GM10266 (cell line): ENCODE data around the gene PVRIG.
"Not testable (repeated sequence)": the region's sequence is repeated elsewhere in the genome, so short reads cannot be mapped to it uniquely, and the experiment has no call there.

Experiments
- DNase-seq: peaks from one replicate; pipeline ENCODE4 v3.0.0; 2012; ENCODE audit errors: extremely low spot score
- CTCF ChIP-seq: IDR thresholded peaks from 2 replicates; pipeline ENCODE4 v1.5.1; 2012; ENCODE audit warnings: mild to moderate bottlenecking, low read depth; ENCODE audit not compliant: control insufficient read depth, insufficient read depth; ENCODE audit errors: missing control alignments

PVRIG gene

DNA sequence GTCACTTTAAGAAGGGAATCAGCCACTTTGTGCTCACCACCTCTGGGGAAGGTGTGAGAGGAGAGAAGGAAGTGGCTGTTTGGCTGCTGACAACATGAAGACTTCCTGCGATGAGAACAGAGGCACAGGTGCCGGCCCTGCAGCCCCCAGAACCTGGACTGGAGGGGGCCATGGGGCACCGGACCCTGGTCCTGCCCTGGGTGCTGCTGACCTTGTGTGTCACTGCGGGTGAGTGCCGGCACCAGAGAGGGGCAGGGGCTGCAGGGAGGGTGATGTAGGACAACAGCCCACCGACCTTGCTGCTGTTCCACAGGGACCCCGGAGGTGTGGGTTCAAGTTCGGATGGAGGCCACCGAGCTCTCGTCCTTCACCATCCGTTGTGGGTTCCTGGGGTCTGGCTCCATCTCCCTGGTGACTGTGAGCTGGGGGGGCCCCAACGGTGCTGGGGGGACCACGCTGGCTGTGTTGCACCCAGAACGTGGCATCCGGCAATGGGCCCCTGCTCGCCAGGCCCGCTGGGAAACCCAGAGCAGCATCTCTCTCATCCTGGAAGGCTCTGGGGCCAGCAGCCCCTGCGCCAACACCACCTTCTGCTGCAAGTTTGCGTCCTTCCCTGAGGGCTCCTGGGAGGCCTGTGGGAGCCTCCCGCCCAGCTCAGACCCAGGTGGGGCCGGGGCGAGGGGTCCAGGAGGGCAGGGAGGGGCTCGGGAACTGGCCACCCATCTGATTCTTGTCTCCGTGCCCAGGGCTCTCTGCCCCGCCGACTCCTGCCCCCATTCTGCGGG, at the start of gene PVRIG:
TSS of gene PVRIG (plus strand) at position 149 of the 785 bp plus-strand sequence. CDS start at position 171, 22 bp downstream.
- not testable (repeated sequence) for DNase-seq

DNA sequence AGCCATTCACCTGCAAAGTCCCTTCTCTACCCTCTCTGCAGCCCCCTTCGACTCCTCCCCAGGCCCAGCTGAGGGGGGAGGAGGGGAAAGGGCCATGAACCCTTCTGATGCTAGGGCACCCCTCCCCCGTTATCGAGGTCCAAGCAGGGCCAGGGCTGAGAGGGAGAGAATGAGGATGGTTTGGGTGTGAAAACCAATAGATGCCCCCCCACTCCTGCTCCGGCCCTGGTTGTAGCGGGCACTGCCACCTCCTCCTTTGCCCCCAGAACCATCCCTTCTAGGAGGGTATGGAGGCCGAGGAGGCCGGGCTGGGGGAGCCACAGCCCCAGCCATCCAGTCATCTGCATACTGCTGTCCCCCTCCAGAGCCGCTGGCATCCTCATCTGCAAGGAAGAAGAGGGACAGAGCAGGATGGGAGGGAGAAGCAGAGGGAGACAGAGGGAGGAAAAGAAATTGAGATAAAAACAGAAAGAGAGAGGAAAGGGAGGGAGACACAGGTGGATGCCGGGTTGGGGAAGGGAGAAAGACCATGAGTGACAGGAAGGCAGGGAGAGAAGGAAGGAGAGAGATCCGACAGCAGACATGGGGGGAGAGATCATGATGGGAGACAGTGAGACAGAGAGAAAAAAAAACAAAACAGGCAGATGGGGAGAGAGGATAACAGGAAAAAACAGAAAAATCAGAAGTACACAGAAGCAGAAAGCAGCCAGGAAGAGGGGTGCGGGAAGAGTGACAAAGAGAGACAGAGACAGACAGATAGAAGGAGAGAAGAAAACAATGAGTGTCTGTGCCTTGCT, 49.5 kb upstream of the PVRIG start:
- no peak for TF ChIP-seq CTCF

GRCh38 chr7:100171087-100171681, 48.6 kb upstream of the PVRIG start:
- no peak for TF ChIP-seq CTCF
- DNase-seq = peak; percentile 62

More for the DNA sequence above, 49.5 kb upstream of the PVRIG start:
- peak; percentile 8 for DNase-seq

DNA sequence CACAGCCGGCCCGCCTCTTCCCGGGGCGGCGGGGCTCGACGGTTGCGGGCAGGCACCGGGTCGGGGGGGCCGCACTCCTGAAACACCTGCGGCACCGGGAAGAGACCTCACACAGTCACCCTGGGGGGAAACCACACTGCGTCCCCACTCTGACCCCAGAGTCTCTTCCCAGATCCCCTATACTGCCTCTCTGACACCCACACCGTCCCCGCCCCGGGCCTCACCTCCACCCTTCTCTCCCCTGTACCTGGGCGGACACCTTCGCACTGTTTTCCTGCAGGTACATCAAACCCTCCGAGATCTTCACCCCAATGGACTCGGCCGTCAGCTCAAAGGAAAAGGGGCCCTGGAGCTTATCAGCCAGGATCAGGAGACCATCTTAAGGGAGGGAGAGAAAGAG, 47.9 kb upstream of the PVRIG start:
- peak; percentile 28 for DNase-seq
- TF ChIP-seq CTCF = no peak

GRCh38 chr7:100173806-100174495, 45.8 kb upstream of the PVRIG start:
- no peak for TF ChIP-seq CTCF
- peak; percentile 25 for DNase-seq

GRCh38 chr7:100174582-100174981, 45.2 kb upstream of the PVRIG start:
- no peak for DNase-seq
- no peak for TF ChIP-seq CTCF

DNA sequence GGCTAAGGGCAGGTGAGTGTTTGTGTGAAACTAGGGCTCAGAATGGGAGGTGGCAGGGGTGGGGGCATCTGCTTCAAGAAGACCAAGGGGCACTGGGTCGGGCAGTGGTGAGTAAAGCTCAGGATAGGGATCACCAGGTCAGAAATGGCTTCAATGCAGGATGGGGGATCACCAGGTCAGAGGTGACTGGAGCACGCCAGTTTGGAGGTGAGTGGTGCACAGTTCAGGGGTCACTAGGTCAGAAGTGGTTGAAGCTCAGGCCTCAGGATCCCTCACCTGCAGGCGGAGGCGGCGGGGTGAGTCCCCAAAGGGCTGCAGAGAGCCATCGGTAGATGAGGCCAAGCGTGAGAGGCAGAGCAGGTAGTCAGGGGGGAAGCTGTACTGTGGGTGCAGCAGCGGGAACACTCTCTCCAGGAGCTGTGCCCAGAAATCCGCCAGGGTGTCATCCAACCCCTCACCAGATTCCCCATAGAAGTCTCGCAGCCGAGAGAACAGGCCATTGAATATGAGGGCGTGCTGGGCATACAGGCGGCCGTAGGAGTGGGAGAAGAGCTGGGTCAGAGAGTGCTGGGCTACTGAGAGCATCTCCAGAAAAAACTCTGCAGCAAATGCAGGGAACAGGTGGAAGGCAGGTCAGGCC, 44.3 kb upstream of the PVRIG start:
- no peak for TF ChIP-seq CTCF

More for the DNA sequence above, 44.3 kb upstream of the PVRIG start:
- no peak for DNase-seq
